ENCODE results near the gene RIPOR1. TPM values are rescaled to one million over a fixed set of nuclear protein-coding genes. Genes with fewer than 3 reads are reported as not detected.

RIPOR1 gene
- total RNA-seq, 1 donor from 2014 or later = 159 TPM

GRCh38 chr16:67517661-67518423 lies 10.8 kb upstream of the RIPOR1 start:
- ATAC-seq (ENCODE audit: low read depth) = peak; percentile 69
- peak overlapping the region; percentile 98 for H3K27ac Mint-ChIP-seq
- intact Hi-C loops (cut with micrococcal nuclease) = loop anchor here (1.0 kb wide), 1 partner anchor 11 kb away; no protein-coding TSS in a partner anchor

GRCh38 chr16:67518676-67519075 lies 10.0 kb upstream of the RIPOR1 start:
- ChIA-PET CTCF (interaction anchor here (3.5 to 15.2 kb wide), 3 partner anchors 25 to 148 kb away, joined by 44 to 298 read pairs (median 56); partner anchors contain the start of genes C16orf86, CARMIL2 and ENKD1), POLR2A (interaction anchor here (0.7 to 7.4 kb wide), 10 partner anchors 12 to 284 kb away, joined by 3 to 98 read pairs (median 22); partner anchors contain the start of genes ATP6V0D1, CTCF and RIPOR1)
- no peak for DNase-seq
- TF ChIP-seq CTCF (IDR thresholded peaks at IDR 0.05) = no peak
- Mint-ChIP-seq H3K9me3 (no peaks in the 10 kb centered on the region), H3K4me3 (peak overlapping the region; percentile 83), H3K36me3 (ENCODE audit: low read depth) (no peaks in the 10 kb centered on the region), H3K27me3 (no peaks in the 10 kb centered on the region), H3K4me1 (peaks cover 84% of the 10 kb centered on the region), H3K27ac (peak overlapping the region; percentile 98)
- intact Hi-C loops (cut with micrococcal nuclease) = loop anchor here (1.0 kb wide), 1 partner anchor 11 kb away; no protein-coding TSS in a partner anchor
- no peak for ATAC-seq (ENCODE audit: low read depth)

More at GRCh38 chr16:67517661-67518423, 10.8 kb upstream of the RIPOR1 start:
- no peak for TF ChIP-seq CTCF (IDR thresholded peaks at IDR 0.05)
- Mint-ChIP-seq H3K4me3 (peak overlapping the region; percentile 83), H3K36me3 (ENCODE audit: low read depth) (no peaks in the 10 kb centered on the region), H3K27me3 (no peaks in the 10 kb centered on the region), H3K9me3 (no peaks in the 10 kb centered on the region), H3K4me1 (peaks cover 87% of the 10 kb centered on the region)
- ChIA-PET POLR2A (interaction anchor here (1.0 to 7.4 kb wide), 18 partner anchors 11 to 567 kb away, joined by 3 to 98 read pairs (median 6); partner anchors contain the start of genes ACD, ATP6V0D1, CARMIL2 and CTCF), CTCF (interaction anchor here (0.8 to 15.2 kb wide), 12 partner anchors 11 to 150 kb away, joined by 3 to 298 read pairs (median 4); partner anchors contain the start of genes ATP6V0D1, CARMIL2, CTCF and RIPOR1)
- DNase-seq = peak; percentile 68

- intact Hi-C loops (cut with micrococcal nuclease) = no loop called here
- no peak for TF ChIP-seq CTCF (IDR thresholded peaks at IDR 0.05)
- no peaks in the 10 kb centered on the region for H3K36me3 Mint-ChIP-seq (ENCODE audit: low read depth)
- peaks cover 82% of the 10 kb centered on the region for H3K4me1 Mint-ChIP-seq
- H3K9me3 Mint-ChIP-seq = no peaks in the 10 kb centered on the region
- peak overlapping the region; percentile 83 for H3K4me3 Mint-ChIP-seq
- DNase-seq (no peak), ATAC-seq (ENCODE audit: low read depth) (no peak)
- POLR2A ChIA-PET = interaction anchor here (0.6 to 7.4 kb wide), 12 partner anchors 11 to 284 kb away, joined by 3 to 98 read pairs (median 12); partner anchors contain the start of genes CTCF and RIPOR1
- CTCF ChIA-PET = interaction anchor here (0.6 to 15.2 kb wide), 4 partner anchors 16 to 147 kb away, joined by 3 to 298 read pairs (median 50); partner anchors contain the start of genes C16orf86, CARMIL2 and ENKD1
- no peaks in the 10 kb centered on the region for H3K27me3 Mint-ChIP-seq
- peak overlapping the region; percentile 98 for H3K27ac Mint-ChIP-seq
Observed at GRCh38 chr16:67519242-67519641, 9.4 kb upstream of the RIPOR1 start.

GRCh38 chr16:67521095-67521804 lies 7.4 kb upstream of the RIPOR1 start:
- TF ChIP-seq CTCF (IDR thresholded peaks at IDR 0.05) = peak; percentile 85
- CTCF ChIA-PET = interaction anchor here (0.7 to 15.2 kb wide), 34 partner anchors 9 to 520 kb away, joined by 3 to 298 read pairs (median 5); partner anchors contain the start of genes ACD, AGRP, ATP6V0D1 and C16orf86
- ATAC-seq (ENCODE audit: low read depth) (peak; percentile 70), DNase-seq (peak; percentile 95)
- intact Hi-C loops (cut with micrococcal nuclease) = loop anchor here (1.0 to 10.0 kb wide), 13 partner anchors 9 to 474 kb away; partner anchors contain the start of genes ACD, ATP6V0D1, CARMIL2 and CTCF
- Mint-ChIP-seq H3K36me3 (ENCODE audit: low read depth) (peaks cover 2% of the 10 kb centered on the region), H3K4me3 (peak overlapping the region; percentile 89), H3K27me3 (no peaks in the 10 kb centered on the region), H3K9me3 (no peaks in the 10 kb centered on the region), H3K4me1 (peaks cover 75% of the 10 kb centered on the region), H3K27ac (peak overlapping the region; percentile 98)
- POLR2A ChIA-PET = interaction anchor here (0.6 to 7.4 kb wide), 27 partner anchors 9 to 485 kb away, joined by 3 to 82 read pairs (median 5); partner anchors contain the start of genes ACD, ATP6V0D1, C16orf86 and CARMIL2
